H1 (cell line): ENCODE results near the gene PRRG2. TPM values are rescaled to one million over a fixed set of nuclear protein-coding genes. Genes with fewer than 3 reads are reported as not detected.

Experiments used
- BCL11A ChIP-seq, 2 experiments: IDR thresholded peaks; one replicate each; pipeline ENCODE4 v1.6.1; 2011; ENCODE audit warnings: low read depth in 2 of 2, low read length in 2 of 2, mild to moderate bottlenecking in 2 of 2
- EP300 ChIP-seq, 2 experiments: IDR thresholded peaks; 1 replicate in 1 of 2; 2 replicates in 1 of 2; pipeline ENCODE4 v1.6.1; 2011 to 2012; ENCODE audit warnings: low read depth in 2 of 2, low read length in 2 of 2, mild to moderate bottlenecking in 2 of 2, borderline replicate concordance in 1 of 2, inconsistent platforms in 1 of 2, moderate library complexity in 1 of 2
- SIN3A ChIP-seq, 2 experiments: IDR thresholded peaks in 1 of 2; conservative IDR thresholded peaks in 1 of 2; 2 replicates each; pipeline ENCODE4 v1.6.1; 2011 to 2012; ENCODE audit warnings: low read length in 2 of 2, improper control_type of control experiment in 1 of 2, low read depth in 1 of 2, mild to moderate bottlenecking in 1 of 2
- SP2 ChIP-seq: IDR thresholded peaks from 2 replicates; pipeline ENCODE4 v1.6.1; 2012; ENCODE audit warnings: mild to moderate bottlenecking, low read length, inconsistent platforms
- SRF ChIP-seq: IDR thresholded peaks from 2 replicates; pipeline ENCODE4 v1.6.1; 2011; ENCODE audit warnings: mild to moderate bottlenecking, low read depth, low read length, moderate library complexity
- TEAD4 ChIP-seq: IDR thresholded peaks from 2 replicates; pipeline ENCODE4 v1.6.1; 2012; ENCODE audit warnings: low read depth, low read length, inconsistent platforms, mixed read lengths
- polyA plus RNA-seq, 7 experiments: library from polyadenylated mRNA; depleted of rRNA in 3 of 7; stranded (reverse) in 5 of 7; unstranded in 2 of 7; fragments of >200 nt in 5 of 7; fragments of 200-250 nt in 2 of 7; gene quantifications; 1 replicate in 5 of 7; 2 replicates in 1 of 7; 4 replicates in 1 of 7; pipeline versions ENCODE4 v1.2.1 to v1.2.3, GENCODE V29; 2011 to 2013; ENCODE audit warnings: missing spikeins in 2 of 7, mixed read lengths in 2 of 7
- total RNA-seq: library from RNA; stranded (reverse); fragmentation: NEBNext Ultra II Directional; extraction: Animal tissue kit (Norgen Biotek cat#: 25700); gene quantifications from 2 replicates; pipeline ENCODE4 v1.2.1, GENCODE V29; 2021

The PRRG2 gene
- total and polyA plus RNA-seq, 2 of the 8 experiments (the other 6 are each of a cell fraction or from before 2014, with no cell fraction given): 4.1 to 5.6 TPM

GRCh38 chr19:49580264-49581006, 681 bp upstream of the PRRG2 start, which contains the start of gene NOSIP (continued):
- TF ChIP-seq EP300 (IDR thresholded peaks at IDR 0.05; ENCODE audit: borderline replicate concordance in 1 of 2, low read depth in 2 of 2, low read length in 2 of 2) (0 out of 3 replicates have a peak, but pooled peaks of 1 of the 2 experiments have one; percentile 47), BCL11A (IDR thresholded peaks at IDR 0.05; ENCODE audit: low read depth in 2 of 2, low read length in 2 of 2) (no peak), SIN3A (conservative IDR thresholded peaks at IDR 0.05 in 1 of 2, IDR thresholded peaks at IDR 0.05 in 1 of 2; ENCODE audit: low read depth in 1 of 2, low read length in 2 of 2) (peak; percentile 34 to 95; a peak in 2 of 4 replicates), SP2 (no peak), SRF (peak; percentile 53; the same call in 1 of the 2 replicates), TEAD4 (no peak)
- TF ChIP-seq, all 59 proteins: peak for 28
